Common myeloid progenitor, CD34-positive (primary cell): Measurements from ENCODE around the gene IQCC.

ENCODE experiments used
- CTCF ChIA-PET: fragments of 350-600 bp; sonication (Branson Sonifier 250); formaldehyde crosslinking; loops from one replicate; lab custom pipeline; 2021; ENCODE audit warnings: antibody characterized with exemption; lab: Charles Lee
- POLR2A ChIA-PET: fragments of 350-600 bp; sonication (Branson Sonifier 250); formaldehyde crosslinking; loops from one replicate; lab custom pipeline; 2021; ENCODE audit warnings: antibody characterized with exemption; lab: Charles Lee
- DNase-seq, 3 donors: peaks; one replicate each; pipeline versions ENCODE4 v3.0.0 to v3.0.0-alpha.2; 2013
- H3K27ac ChIP-seq, 2 experiments: 1 replicate in 1 of 2; 2 replicates in 1 of 2; pipeline ENCODE4 v1.7.0; 2013; ENCODE audit warnings: inconsistent platforms in 2 of 2, low read length in 2 of 2, mild to moderate bottlenecking in 2 of 2, low read depth in 1 of 2, moderate library complexity in 1 of 2; ENCODE audit not compliant: severe bottlenecking in 2 of 2, insufficient read depth in 1 of 2, poor library complexity in 1 of 2
- H3K27me3 ChIP-seq, 5 experiments: replicated peaks in 2 of 5; 1 replicate in 3 of 5; 2 replicates in 2 of 5; pipeline versions ENCODE4 v1.6.1 to v1.7.0; 2013; ENCODE audit warnings: low read length in 4 of 5, mild to moderate bottlenecking in 2 of 5, moderate library complexity in 2 of 5, inconsistent platforms in 1 of 5; ENCODE audit not compliant: insufficient read depth in 5 of 5, control insufficient read depth in 4 of 5
- H3K36me3 ChIP-seq, 4 experiments: 1 replicate in 2 of 4; 2 replicates in 2 of 4; pipeline versions ENCODE4 v1.6.1 to v1.7.0; 2013; ENCODE audit warnings: low read length in 3 of 4, control low read depth in 1 of 4, mild to moderate bottlenecking in 1 of 4; ENCODE audit not compliant: control insufficient read depth in 4 of 4, insufficient read depth in 4 of 4
- H3K4me1 ChIP-seq, 4 experiments: 1 replicate in 3 of 4; 2 replicates in 1 of 4; pipeline versions ENCODE4 v1.6.1 to v1.7.1; 2013; ENCODE audit warnings: low read length in 3 of 4, mild to moderate bottlenecking in 3 of 4, control low read depth in 1 of 4, inconsistent platforms in 1 of 4, moderate library complexity in 1 of 4; ENCODE audit not compliant: control insufficient read depth in 4 of 4, insufficient read depth in 4 of 4; ENCODE audit errors: control extremely low read depth in 1 of 4
- H3K4me3 ChIP-seq, 7 experiments: 1 replicate in 4 of 7; 2 replicates in 3 of 7; pipeline versions ENCODE4 v1.5.1 to v1.7.0; 2013; ENCODE audit warnings: mild to moderate bottlenecking in 7 of 7, low read length in 6 of 7, moderate library complexity in 6 of 7, inconsistent platforms in 2 of 7, low read depth in 2 of 7, control low read depth in 1 of 7; ENCODE audit not compliant: insufficient read depth in 4 of 7, control insufficient read depth in 1 of 7; ENCODE audit errors: extremely low read depth in 1 of 7
- H3K9me3 ChIP-seq, 5 experiments: 1 replicate in 4 of 5; 2 replicates in 1 of 5; pipeline versions ENCODE4 v1.6.1 to v1.7.1; 2013; ENCODE audit warnings: low read length in 4 of 5, mild to moderate bottlenecking in 2 of 5, inconsistent platforms in 1 of 5, low read depth in 1 of 5, moderate library complexity in 1 of 5; ENCODE audit not compliant: control insufficient read depth in 4 of 5, insufficient read depth in 2 of 5; ENCODE audit errors: control extremely low read depth in 1 of 5
- WGBS: methylation state at CpG from one replicate; pipeline ENCODE4 v1.1.5; 2013; ENCODE audit not compliant: insufficient coverage; 5-methylcytosine and 5-hydroxymethylcytosine counted together

The IQCC gene

DNA sequence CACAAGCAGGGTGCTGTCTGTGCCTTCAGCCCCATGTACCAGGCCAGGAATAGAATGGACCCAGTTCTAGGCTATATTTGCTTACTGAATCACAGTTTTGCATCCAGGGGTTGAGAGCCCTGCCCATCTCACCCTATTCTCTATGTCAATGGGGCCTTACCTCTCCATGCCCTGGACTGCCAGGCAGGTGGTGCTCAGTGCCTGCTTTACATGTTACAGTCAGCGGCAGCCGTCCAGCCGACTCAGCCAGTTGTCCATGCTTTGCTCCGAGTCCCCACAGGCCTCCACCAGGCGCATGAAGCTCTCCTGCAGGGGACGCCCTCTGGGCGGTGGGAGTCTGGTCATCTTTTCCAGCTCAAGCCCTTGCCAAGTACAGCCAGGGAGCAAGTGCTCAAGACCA is 29.3 kb downstream of the IQCC start:
- no peaks in the 10 kb centered on the region for H3K9me3 ChIP-seq
- ChIA-PET CTCF (interaction anchor here (0.7 to 3.9 kb wide), 4 partner anchors 12 to 26 kb away, joined by 3 to 15 read pairs (median 3); partner anchors contain the start of genes EIF3I and TMEM234), POLR2A (no interaction called here)
- H3K36me3 ChIP-seq = peaks cover 5 to 23% (median 13%) of the 10 kb centered on the region in 4 experiments
- no peak for DNase-seq
- no peak overlapping the region for H3K27ac ChIP-seq
- peaks cover 0 to under 1% (median under 1%) of the 10 kb centered on the region in 4 experiments for H3K4me1 ChIP-seq
- H3K4me3 ChIP-seq = no peak overlapping the region
- H3K27me3 ChIP-seq = peaks cover 0 to 2% (median 0%) of the 10 kb centered on the region in 5 experiments
- WGBS = 100% methylated on average over 7 of the region's 7 CpGs

DNA sequence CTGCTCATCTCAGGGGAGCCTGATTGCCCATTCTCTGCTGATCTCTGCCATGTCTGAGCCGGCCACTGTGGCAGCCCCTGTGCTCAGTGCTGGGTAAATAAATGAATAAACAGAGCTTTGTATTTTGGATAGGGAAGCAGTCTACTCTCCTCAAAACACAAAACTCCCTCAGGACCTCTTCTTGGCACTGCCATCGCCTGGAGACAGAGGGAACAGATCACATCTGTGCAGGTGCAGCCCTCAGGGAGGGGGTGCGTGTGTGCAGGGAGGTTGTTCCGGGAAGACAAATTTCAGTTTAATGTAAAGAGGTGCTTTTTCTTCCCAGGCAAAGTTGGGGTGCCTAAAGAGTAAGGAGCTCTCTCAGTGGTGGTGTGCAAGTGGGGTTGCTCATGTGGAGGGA is 33.9 kb downstream of the IQCC start:
- DNase-seq = no peak
- H3K27me3 ChIP-seq = peaks cover 0 to 5% (median 0%) of the 10 kb centered on the region in 5 experiments
- no peaks in the 10 kb centered on the region for H3K9me3 ChIP-seq
- ChIA-PET CTCF (interaction anchor here (1.1 to 8.2 kb wide), 5 partner anchors 10 to 67 kb away, joined by 3 to 50 read pairs (median 7); no protein-coding TSS in a partner anchor), POLR2A (no interaction called here)
- peaks cover 0 to 3% (median 0%) of the 10 kb centered on the region in 4 experiments for H3K36me3 ChIP-seq
- H3K4me1 ChIP-seq = peaks cover 0 to 25% (median 18%) of the 10 kb centered on the region in 4 experiments
- no peak overlapping the region for H3K27ac ChIP-seq
- H3K4me3 ChIP-seq = no peak overlapping the region
- WGBS = 93% methylated on average over 2 of the region's 4 CpGs

DNA sequence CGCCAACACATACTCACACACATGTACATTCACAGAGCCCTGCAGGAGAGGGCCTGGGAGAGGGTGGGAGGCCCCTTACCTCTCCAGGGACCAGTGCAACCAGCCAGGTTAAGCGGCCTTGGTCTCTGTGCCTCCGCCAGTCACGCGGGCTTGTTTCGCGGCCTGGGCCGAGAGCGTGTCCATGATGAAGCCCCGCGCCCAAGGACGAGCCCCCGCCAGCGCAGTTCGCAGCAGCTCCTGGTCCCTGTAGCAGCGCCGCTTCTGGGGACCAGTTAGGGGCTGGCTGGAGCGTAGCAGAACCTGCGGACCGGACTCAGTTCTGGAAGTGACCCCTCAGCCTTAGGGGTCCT is 34.3 kb downstream of the IQCC start:
- no peak overlapping the region for H3K27ac ChIP-seq
- peaks cover 0 to 25% (median 18%) of the 10 kb centered on the region in 4 experiments for H3K4me1 ChIP-seq
- H3K4me3 ChIP-seq = peak overlapping the region in 3 of 7 experiments; percentile 68 to 79 (median 77)
- ChIA-PET CTCF (interaction anchor here (1.1 to 8.2 kb wide), 10 partner anchors 9 to 67 kb away, joined by 3 to 50 read pairs (median 4); partner anchors contain the start of gene LCK), POLR2A (interaction anchor here (1.3 kb wide), 1 partner anchor 96 kb away, joined by 5 read pairs; the partner anchor contains the start of gene MARCKSL1)
- no peak for DNase-seq
- peaks cover 0 to 5% (median 0%) of the 10 kb centered on the region in 5 experiments for H3K27me3 ChIP-seq
- WGBS = 98% methylated on average over 17 of the region's 20 CpGs
- H3K36me3 ChIP-seq = no peaks in the 10 kb centered on the region
- no peaks in the 10 kb centered on the region for H3K9me3 ChIP-seq

DNA sequence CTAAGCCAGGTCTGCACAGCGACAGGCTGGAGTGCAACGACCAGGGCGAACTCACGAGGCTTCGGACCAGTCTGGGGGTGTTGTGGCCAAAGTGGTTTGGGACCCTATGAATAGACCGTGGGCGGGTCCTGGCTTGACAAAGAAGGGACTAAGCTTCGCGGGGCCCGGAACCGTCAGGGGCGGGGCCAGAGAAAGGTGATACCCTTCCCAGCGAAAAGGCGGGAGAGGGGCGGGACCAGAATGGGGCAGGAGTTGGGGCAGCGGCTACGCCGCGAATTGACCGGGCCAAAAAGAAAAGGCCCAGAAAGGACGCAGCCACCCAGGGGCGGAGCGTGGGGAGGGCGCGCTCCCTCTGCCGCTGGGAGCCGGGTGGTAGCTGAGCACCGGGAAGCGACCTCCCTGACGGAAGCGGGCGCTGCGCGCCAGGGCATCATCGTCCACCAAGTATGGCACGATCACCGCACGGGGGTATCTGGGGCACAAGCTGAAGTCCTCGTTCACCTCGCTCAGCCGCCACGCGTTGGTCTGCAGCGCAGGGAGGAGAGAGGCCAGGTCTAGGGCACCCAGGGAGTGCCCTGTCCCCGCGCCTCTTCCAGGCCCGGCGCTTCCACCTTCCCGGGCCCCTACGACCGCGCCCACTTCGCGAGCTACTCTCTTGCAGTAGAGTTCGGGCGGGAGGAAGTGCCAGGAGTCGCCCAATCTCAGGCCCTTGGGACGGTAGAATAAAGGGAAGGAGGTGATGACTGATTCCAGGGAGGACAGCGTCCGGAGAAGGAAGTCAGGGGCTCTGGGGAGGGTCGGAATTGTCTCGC is 34.9 kb downstream of the IQCC start:
- Histone ChIP-seq H3K9me3 (no peaks in the 10 kb centered on the region), H3K4me3 (peak overlapping the region; percentile 29 to 79 (median 65)), H3K36me3 (no peaks in the 10 kb centered on the region), H3K4me1 (peaks cover 0 to 25% (median 18%) of the 10 kb centered on the region in 4 experiments), H3K27me3 (peaks cover 0 to 5% (median 0%) of the 10 kb centered on the region in 5 experiments), H3K27ac (no peak overlapping the region)
- WGBS = under 1% methylated on average over 47 of the region's 62 CpGs
- ChIA-PET POLR2A (interaction anchor here (0.7 to 2.0 kb wide), 6 partner anchors 10 to 97 kb away, joined by 3 to 6 read pairs (median 4); partner anchors contain the start of gene MARCKSL1), CTCF (interaction anchor here (0.9 to 8.2 kb wide), 13 partner anchors 9 to 92 kb away, joined by 3 to 50 read pairs (median 4); partner anchors contain the start of gene LCK)
- DNase-seq = peak; percentile 49 to 62 (median 54)

DNA sequence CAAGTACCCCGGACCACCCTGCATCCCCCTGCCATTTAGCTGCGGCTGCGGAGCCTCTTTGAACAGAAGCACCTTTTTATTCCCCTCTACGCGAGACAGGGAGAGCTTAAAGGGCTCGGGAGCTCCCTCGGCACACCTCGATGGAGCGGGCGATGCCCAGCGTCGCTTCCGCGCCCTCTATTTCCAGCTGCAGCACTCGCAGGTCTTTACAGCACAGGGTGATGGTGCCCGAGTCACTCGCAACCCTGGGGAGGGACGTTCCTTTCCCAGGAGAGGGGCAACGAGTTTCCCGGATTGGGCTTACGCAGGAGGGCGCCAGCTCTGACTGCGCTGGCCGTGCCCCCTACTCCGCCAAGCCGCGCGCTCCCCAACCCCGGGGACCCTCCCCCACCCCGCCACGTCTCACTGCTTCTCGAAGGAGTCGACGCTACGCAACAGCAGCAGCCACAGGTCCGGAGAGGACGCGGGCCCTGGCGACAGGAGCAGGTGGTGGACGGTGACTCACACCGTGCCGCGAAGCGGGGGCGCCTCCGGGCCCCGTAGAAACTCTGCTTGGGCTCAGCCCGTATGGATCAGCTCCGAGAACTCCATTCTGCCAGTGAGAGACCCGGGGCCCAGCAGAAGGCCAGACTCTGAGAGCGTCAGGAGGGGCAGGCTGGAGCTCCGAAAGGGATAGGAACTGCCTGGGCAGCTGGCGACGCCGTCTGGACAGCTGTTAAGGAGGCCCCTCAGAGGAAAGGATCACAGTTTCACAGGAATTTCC is 35.7 kb downstream of the IQCC start:
- H3K4me1 ChIP-seq = peaks cover 0 to 25% (median 19%) of the 10 kb centered on the region in 4 experiments
- H3K27ac ChIP-seq = peak overlapping the region in 1 of 2 experiments; percentile 49
- ChIA-PET POLR2A (interaction anchor here (0.7 to 2.0 kb wide), 6 partner anchors 9 to 96 kb away, joined by 3 to 6 read pairs (median 4); partner anchors contain the start of gene MARCKSL1), CTCF (interaction anchor here (0.9 to 8.2 kb wide), 14 partner anchors 8 to 91 kb away, joined by 3 to 50 read pairs (median 4); partner anchors contain the start of gene LCK)
- no peaks in the 10 kb centered on the region for H3K9me3 ChIP-seq
- no peaks in the 10 kb centered on the region for H3K36me3 ChIP-seq
- WGBS = under 1% methylated on average over 52 of the region's 55 CpGs
- peak overlapping the region; percentile 29 to 79 (median 65) for H3K4me3 ChIP-seq
- peak in 2 of 3 donors; percentile 73 to 84 for DNase-seq
- H3K27me3 ChIP-seq = peaks cover 0 to 5% (median 0%) of the 10 kb centered on the region in 5 experiments

DNA sequence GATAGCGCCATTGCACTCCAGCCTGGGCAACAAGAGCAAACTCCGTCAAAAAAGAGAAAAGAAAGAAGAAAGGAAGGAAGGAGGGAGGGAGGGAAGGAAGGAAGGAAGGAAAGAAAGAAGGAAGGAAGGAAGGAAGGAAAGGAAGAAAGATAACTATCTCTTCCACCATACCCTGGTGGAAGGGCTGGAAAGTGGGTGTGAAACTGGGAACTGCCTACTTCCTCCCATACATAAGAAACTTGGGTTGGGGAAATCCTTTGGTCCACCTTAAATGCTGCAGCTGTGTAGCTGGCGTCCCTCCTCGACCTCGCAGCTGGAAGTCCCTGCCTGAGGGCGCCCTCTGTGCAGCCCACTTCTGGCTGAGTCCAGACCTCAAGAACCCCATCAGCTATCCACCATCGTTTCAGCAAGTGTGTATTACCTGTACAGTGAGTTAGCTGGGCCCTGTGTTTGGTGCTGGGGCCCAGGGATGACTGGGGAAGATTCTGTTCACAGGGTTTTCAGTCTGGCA is 36.9 kb downstream of the IQCC start:
- CTCF ChIA-PET = interaction anchor here (1.2 to 8.2 kb wide), 5 partner anchors 11 to 82 kb away, joined by 3 to 50 read pairs (median 3); no protein-coding TSS in a partner anchor

More for the DNA sequence above, 36.9 kb downstream of the IQCC start:
- H3K27ac ChIP-seq = no peak overlapping the region
- H3K36me3 ChIP-seq = no peaks in the 10 kb centered on the region
- peak in 2 of 3 donors; percentile 40 to 53 for DNase-seq
- H3K9me3 ChIP-seq = no peaks in the 10 kb centered on the region
- peaks cover 1 to 34% (median 28%) of the 10 kb centered on the region in 4 experiments for H3K4me1 ChIP-seq
- POLR2A ChIA-PET = interaction anchor here (0.6 to 2.0 kb wide), 3 partner anchors 14 to 49 kb away, joined by 3 to 5 read pairs (median 5); partner anchors contain the start of gene HDAC1
- no peak overlapping the region for H3K4me3 ChIP-seq
- WGBS = 23% methylated on average over 5 of the region's 7 CpGs
- peaks cover 0 to 5% (median 0%) of the 10 kb centered on the region in 5 experiments for H3K27me3 ChIP-seq
